Spleen (tissue), 11 donors: ENCODE data around the gene PRDM16. TPM values are rescaled to one million over a fixed set of nuclear protein-coding genes. Genes with fewer than 3 reads are reported as not detected.

Source experiments
- DNase-seq: peaks from one replicate; pipeline ENCODE4 v3.0.0-alpha.2; 2020
- H3K27ac ChIP-seq, 8 donors: fragments of 200-600 bp; sonication (generic) in 7 of 8; 1 replicate in 4 of 8; 2 replicates in 4 of 8; pipeline versions ENCODE4 v1.5.0 to v1.8.0; 2016 to 2021; ENCODE audit warnings: inconsistent platforms in 4 of 8, mild to moderate bottlenecking in 4 of 8, moderate library complexity in 1 of 8
- H3K27me3 ChIP-seq, 7 donors: fragments of 200-600 bp; sonication (generic) in 6 of 7; replicated peaks in 1 of 7; 1 replicate in 4 of 7; 2 replicates in 3 of 7; pipeline versions ENCODE4 v1.5.0 to v1.8.0; 2016 to 2021; ENCODE audit warnings: inconsistent platforms in 3 of 7, mild to moderate bottlenecking in 1 of 7
- H3K36me3 ChIP-seq, 6 donors: fragments of 200-600 bp; sonication (generic) in 5 of 6; 1 replicate in 4 of 6; 2 replicates in 2 of 6; pipeline versions ENCODE4 v1.5.0 to v1.8.0; 2016 to 2021; ENCODE audit warnings: inconsistent platforms in 2 of 6
- H3K4me1 ChIP-seq, 6 donors: fragments of 200-600 bp; sonication (generic) in 5 of 6; 1 replicate in 3 of 6; 2 replicates in 3 of 6; pipeline versions ENCODE4 v1.5.0 to v1.8.0; 2016 to 2021; ENCODE audit warnings: inconsistent platforms in 3 of 6
- H3K4me3 ChIP-seq, 8 donors: fragments of 200-600 bp; sonication (generic) in 7 of 8; 1 replicate in 4 of 8; 2 replicates in 4 of 8; pipeline versions ENCODE4 v1.5.0 to v1.8.0; 2016 to 2021; ENCODE audit warnings: inconsistent platforms in 4 of 8, mild to moderate bottlenecking in 4 of 8, moderate library complexity in 2 of 8
- H3K9me3 ChIP-seq, 8 donors: fragments of 200-600 bp; sonication (generic) in 7 of 8; 1 replicate in 4 of 8; 2 replicates in 4 of 8; pipeline versions ENCODE4 v1.5.0 to v1.8.0; 2016 to 2021; ENCODE audit warnings: inconsistent platforms in 4 of 8
- POLR2A ChIP-seq, 3 donors: fragments of 450-650 bp; IDR thresholded peaks; one replicate each; pipeline ENCODE4 v1.5.1; 2017; ENCODE audit warnings: antibody characterized with exemption in 3 of 3, mild to moderate bottlenecking in 1 of 3
- POLR2AphosphoS5 ChIP-seq, 3 donors: sonication (generic); formaldehyde crosslinking; IDR thresholded peaks; one replicate each; pipeline ENCODE4 v1.5.1; 2017; ENCODE audit warnings: antibody characterized with exemption in 3 of 3
- WGBS, 5 donors: extraction: QIAGEN DNeasy Blood & Tissue Kit in 3 of 5; methylation state at CpG; one replicate each; pipeline versions ENCODE4 v1.1.5 to v1.1.7; 2013 to 2018; 5-methylcytosine and 5-hydroxymethylcytosine counted together
- intact Hi-C: fragments of 100-400 bp; cut with DNase I; formaldehyde crosslinking; loops from one replicate; pipeline ENCODE4 v1.15.0; 2023; ENCODE audit warnings: low total_unique reads
- polyA plus RNA-seq, 3 donors: library from polyadenylated mRNA; stranded (reverse); fragments of 200-250 nt; gene quantifications; one replicate each; pipeline ENCODE4 v1.2.1, GENCODE V29; 2013
- total RNA-seq, 7 donors: library from RNA; depleted of rRNA in 3 of 7; stranded (reverse); fragments of >200 nt in 3 of 7; fragmentation: NEBNext Ultra II Directional in 4 of 7; extraction: Animal tissue kit (Norgen Biotek cat#: 25700) in 4 of 7; gene quantifications; one replicate each; pipeline versions ENCODE4 v1.1.0 to v1.2.1, GENCODE V29; 2016 to 2021
- TF ChIP-seq, protein P1 (sequence below), 11 experiments: fragments of 200-600 bp in 7 of 11; fragments of 450-650 bp in 4 of 11; sonication (generic) in 4 of 11; IDR thresholded peaks in 8 of 11; conservative IDR thresholded peaks in 3 of 11; 1 replicate in 7 of 11; 2 replicates in 4 of 11; pipeline versions ENCODE4 v1.4.0 to v1.8.0; 2016 to 2021; ENCODE audit warnings: antibody characterized with exemption in 11 of 11, inconsistent platforms in 4 of 11, mild to moderate bottlenecking in 1 of 11
- donor health status: healthy with polysubstance abuse.
- donor health status: DM: no; HTN: no; CAD: no; lungs with moderate emphysema.
- donor health status: DM: no; HTN: no; CAD: no.
- donor health status: Bipolar disorder and iron deficiency.
- donor health status: healthy.
- donor health status: DM: no; HTN: no; CAD: no.
- donor health status: DM: yes; HTN: yes; CAD: no.

The PRDM16 gene
- total and polyA plus RNA-seq, 10 donors: 0.43 to 3.2 (median 1.4) TPM

DNA sequence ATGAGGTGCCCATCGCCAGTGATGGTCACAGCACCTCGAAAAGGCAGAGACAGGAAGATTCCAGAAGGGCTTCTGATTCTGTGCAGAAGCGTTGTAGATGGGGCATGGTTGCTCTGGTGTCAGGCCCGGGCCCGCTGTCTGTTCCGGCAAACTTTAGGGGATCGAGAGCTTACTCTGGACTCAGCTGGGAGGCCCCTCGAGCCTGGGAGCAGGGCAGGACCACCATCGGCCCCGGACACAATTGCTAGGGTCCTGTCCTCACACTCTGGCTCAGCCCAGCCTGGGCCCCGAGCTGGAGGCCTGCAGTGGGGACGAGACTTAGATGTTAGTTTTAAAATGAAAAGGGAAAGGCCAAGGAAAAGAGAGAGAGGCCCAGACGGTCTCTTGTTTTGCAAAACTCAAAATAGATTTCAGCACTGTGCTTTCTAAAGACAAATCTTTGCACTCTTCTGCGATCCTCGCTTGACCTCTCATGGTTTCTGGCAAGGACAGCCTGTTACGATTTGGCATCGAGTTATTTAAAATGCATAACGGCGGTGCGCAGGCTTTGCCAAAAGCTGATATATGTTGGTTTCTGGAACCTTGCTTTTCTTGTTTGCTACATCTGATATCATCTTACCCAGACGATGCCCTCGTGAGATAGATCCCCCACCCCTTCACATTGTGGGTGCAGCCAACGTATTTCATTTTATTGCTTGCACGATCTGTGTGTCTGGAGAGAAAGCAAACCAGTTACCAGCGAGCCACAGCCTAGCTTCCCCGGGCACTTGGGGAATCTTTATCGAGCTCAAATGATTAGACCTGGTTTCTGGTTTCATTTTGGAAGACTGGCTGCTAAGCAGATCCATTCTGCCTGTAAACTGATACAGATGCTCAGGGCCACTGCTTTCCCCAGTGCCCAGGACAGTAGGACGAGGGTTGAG, 58.0 kb downstream of the PRDM16 start:
- intact Hi-C loops: no loop called here
- no peak overlapping the region for H3K4me3 ChIP-seq

DNA sequence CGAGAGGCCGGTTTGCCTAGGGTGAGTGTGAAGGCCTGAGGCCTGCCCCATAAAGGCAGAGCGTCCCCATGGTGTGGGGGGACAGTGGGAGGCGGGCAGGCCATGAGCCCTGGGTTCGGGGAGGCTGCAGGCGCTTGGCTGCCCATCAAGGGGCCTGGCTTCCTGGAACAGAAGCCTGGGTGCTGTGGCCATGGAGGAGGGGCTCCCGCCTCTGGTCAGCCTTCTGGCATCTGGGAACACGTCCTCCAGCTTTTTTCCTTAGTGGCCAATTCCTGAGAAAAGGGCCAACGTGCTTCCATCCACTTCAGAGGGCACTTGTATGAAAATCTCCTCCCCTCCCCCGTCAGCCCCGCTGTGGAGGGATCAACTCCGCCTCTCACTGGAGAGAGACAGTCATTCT, 58.7 kb downstream of the PRDM16 start:
- intact Hi-C loops: no loop called here
- Histone ChIP-seq H3K36me3 (no peaks in the 10 kb centered on the region), H3K9me3 (no peaks in the 10 kb centered on the region), H3K4me3 (no peak overlapping the region), H3K27me3 (peaks cover 0 to 7% (median 0%) of the 10 kb centered on the region in 7 donors), H3K27ac (peak overlapping the region in 6 of 8 donors; percentile 35 to 75 (median 60)), H3K4me1 (peaks cover 0 to 16% (median 4%) of the 10 kb centered on the region in 6 donors)
- WGBS, 5 donors: 68 to 84% (median 74%) methylated on average over 8 to 12 of the region's 12 CpGs
- TF ChIP-seq POLR2AphosphoS5 (IDR thresholded peaks at IDR 0.05) (peak in 2 of 3 donors; percentile 30 to 37), POLR2A (IDR thresholded peaks at IDR 0.05) (no peak)
- TF ChIP-seq, protein P1, sequence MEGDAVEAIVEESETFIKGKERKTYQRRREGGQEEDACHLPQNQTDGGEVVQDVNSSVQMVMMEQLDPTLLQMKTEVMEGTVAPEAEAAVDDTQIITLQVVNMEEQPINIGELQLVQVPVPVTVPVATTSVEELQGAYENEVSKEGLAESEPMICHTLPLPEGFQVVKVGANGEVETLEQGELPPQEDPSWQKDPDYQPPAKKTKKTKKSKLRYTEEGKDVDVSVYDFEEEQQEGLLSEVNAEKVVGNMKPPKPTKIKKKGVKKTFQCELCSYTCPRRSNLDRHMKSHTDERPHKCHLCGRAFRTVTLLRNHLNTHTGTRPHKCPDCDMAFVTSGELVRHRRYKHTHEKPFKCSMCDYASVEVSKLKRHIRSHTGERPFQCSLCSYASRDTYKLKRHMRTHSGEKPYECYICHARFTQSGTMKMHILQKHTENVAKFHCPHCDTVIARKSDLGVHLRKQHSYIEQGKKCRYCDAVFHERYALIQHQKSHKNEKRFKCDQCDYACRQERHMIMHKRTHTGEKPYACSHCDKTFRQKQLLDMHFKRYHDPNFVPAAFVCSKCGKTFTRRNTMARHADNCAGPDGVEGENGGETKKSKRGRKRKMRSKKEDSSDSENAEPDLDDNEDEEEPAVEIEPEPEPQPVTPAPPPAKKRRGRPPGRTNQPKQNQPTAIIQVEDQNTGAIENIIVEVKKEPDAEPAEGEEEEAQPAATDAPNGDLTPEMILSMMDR (IDR thresholded peaks at IDR 0.05 in 8 of 11, conservative IDR thresholded peaks at IDR 0.05 in 3 of 11): no peak
- no peak for DNase-seq

More for the DNA sequence above, 58.0 kb downstream of the PRDM16 start:
- 76 to 83% (median 82%) methylated on average over 28 of the region's 28 CpGs for WGBS, 5 donors
- Histone ChIP-seq H3K27ac (peak overlapping the region in 6 of 8 donors; percentile 35 to 75 (median 60)), H3K4me1 (peaks cover 0 to 16% (median 4%) of the 10 kb centered on the region in 6 donors), H3K9me3 (no peaks in the 10 kb centered on the region), H3K36me3 (no peaks in the 10 kb centered on the region), H3K27me3 (peaks cover 0 to 7% (median 0%) of the 10 kb centered on the region in 7 donors)
- TF ChIP-seq, protein P1 (IDR thresholded peaks at IDR 0.05 in 8 of 11, conservative IDR thresholded peaks at IDR 0.05 in 3 of 11): no peak
- TF ChIP-seq POLR2AphosphoS5 (IDR thresholded peaks at IDR 0.05): no peak
- no peak for TF ChIP-seq POLR2A (IDR thresholded peaks at IDR 0.05)
- no peak for DNase-seq

DNA sequence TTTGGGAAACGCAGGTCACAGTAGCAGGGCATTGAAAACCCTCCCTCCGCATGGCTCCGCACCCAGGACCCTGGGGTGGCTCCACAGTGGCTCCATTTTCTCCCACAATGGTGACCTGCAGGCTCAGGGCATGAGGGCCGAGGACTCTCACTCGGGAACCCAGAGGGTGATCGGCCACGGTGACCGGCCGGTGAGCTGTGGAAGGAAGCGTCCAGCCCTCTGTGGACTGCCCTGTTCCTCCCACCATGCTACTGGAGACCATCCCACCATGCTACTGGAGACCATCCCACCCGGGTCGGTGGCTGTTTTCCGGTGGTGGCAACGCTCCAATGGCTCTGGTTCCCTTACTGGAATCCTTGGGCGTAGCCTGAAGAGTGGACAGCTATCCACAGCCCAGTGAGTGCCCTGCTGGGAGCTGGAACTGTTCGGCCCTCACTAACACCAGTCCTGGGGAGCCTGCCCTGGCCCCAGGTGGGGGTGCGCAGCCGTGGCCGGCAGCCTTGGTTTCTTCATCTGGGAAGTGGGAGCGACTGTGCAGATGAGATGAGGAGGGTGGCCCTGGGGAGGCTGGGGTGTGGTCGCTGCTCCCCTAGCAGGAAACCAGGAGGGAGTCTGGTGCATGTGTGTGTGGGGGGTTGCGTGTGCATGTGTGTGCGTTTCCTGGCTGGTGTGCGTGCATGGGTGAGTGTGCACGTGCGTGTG, 59.6 kb downstream of the PRDM16 start:
- DNase-seq: no peak
- TF ChIP-seq, protein P1 (IDR thresholded peaks at IDR 0.05 in 8 of 11, conservative IDR thresholded peaks at IDR 0.05 in 3 of 11): no peak
- TF ChIP-seq POLR2AphosphoS5 (IDR thresholded peaks at IDR 0.05) (no peak), POLR2A (IDR thresholded peaks at IDR 0.05) (no peak)
- Histone ChIP-seq H3K36me3 (no peaks in the 10 kb centered on the region), H3K4me1 (peaks cover 0 to 16% (median 4%) of the 10 kb centered on the region in 6 donors), H3K27me3 (peaks cover 0 to 14% (median 0%) of the 10 kb centered on the region in 7 donors), H3K4me3 (no peak overlapping the region), H3K9me3 (no peaks in the 10 kb centered on the region), H3K27ac (peak overlapping the region in 5 of 8 donors; percentile 5 to 75 (median 65))
- WGBS, 5 donors: 72 to 90% (median 76%) methylated on average over 25 to 26 of the region's 26 CpGs
- intact Hi-C loops: no loop called here
